Measurements from ENCODE around the gene P2RX4. TPM values are rescaled to one million over a fixed set of nuclear protein-coding genes. Genes with fewer than 3 reads are reported as not detected.

P2RX4 gene
- total and polyA plus RNA-seq, 12 donors = 3.7 to 12.6 (median 5.5) TPM

- no peak for TF ChIP-seq CTCF (IDR thresholded peaks at IDR 0.05)
- WGBS, 2 donors = 85 to 89% methylated on average over 14 of the region's 14 CpGs
- H3K36me3 ChIP-seq = peaks cover 0 to 95% (median 53%) of the 10 kb centered on the region in 9 donors
- intact Hi-C loops (cut with DNase I) = no loop called here
- H3K4me3 ChIP-seq = no peak overlapping the region
- no peaks in the 10 kb centered on the region for H3K4me1 ChIP-seq
- no peaks in the 10 kb centered on the region for H3K27me3 ChIP-seq
- no peaks in the 10 kb centered on the region for H3K9me3 ChIP-seq
- ATAC-seq = no peak
- H3K27ac ChIP-seq = no peak overlapping the region
- no peak for DNase-seq
Measured at GRCh38 chr12:121250359-121250758, 40.4 kb downstream of the P2RX4 start.

- Histone ChIP-seq H3K4me1 (no peaks in the 10 kb centered on the region), H3K9me3 (no peaks in the 10 kb centered on the region), H3K4me3 (no peak overlapping the region), H3K27ac (no peak overlapping the region), H3K27me3 (no peaks in the 10 kb centered on the region), H3K36me3 (peaks cover 0 to 97% (median 61%) of the 10 kb centered on the region in 9 donors)
- DNase-seq = no peak
- no peak for ATAC-seq
- intact Hi-C loops (cut with DNase I) = no loop called here
- no peak for TF ChIP-seq CTCF (IDR thresholded peaks at IDR 0.05)
- WGBS, 2 donors = 75 to 100% methylated on average over 2 of the region's 2 CpGs
Measured at GRCh38 chr12:121251838-121252237, 41.9 kb downstream of the P2RX4 start.

GRCh38 chr12:121252712-121253345 is 42.9 kb downstream of the P2RX4 start:
- TF ChIP-seq CTCF (IDR thresholded peaks at IDR 0.05) = no peak
- Histone ChIP-seq H3K36me3 (peaks cover 0 to 97% (median 61%) of the 10 kb centered on the region in 9 donors), H3K4me3 (no peak overlapping the region), H3K4me1 (no peaks in the 10 kb centered on the region), H3K27ac (no peak overlapping the region), H3K9me3 (no peaks in the 10 kb centered on the region), H3K27me3 (no peaks in the 10 kb centered on the region)
- WGBS, 2 donors = 94 to 99% methylated on average over 9 of the region's 9 CpGs
- DNase-seq = no peak
- intact Hi-C loops (cut with DNase I) = no loop called here
- ATAC-seq = no peak

GRCh38 chr12:121253638-121254335 is 43.9 kb downstream of the P2RX4 start:
- no peak for ATAC-seq
- Histone ChIP-seq H3K27me3 (no peaks in the 10 kb centered on the region), H3K27ac (no peak overlapping the region), H3K9me3 (no peaks in the 10 kb centered on the region), H3K4me1 (no peaks in the 10 kb centered on the region), H3K36me3 (peaks cover 0 to 97% (median 54%) of the 10 kb centered on the region in 9 donors), H3K4me3 (no peak overlapping the region)
- WGBS, 2 donors = 96 to 98% methylated on average over 15 of the region's 15 CpGs
- intact Hi-C loops (cut with DNase I) = no loop called here
- no peak for TF ChIP-seq CTCF (IDR thresholded peaks at IDR 0.05)
- DNase-seq = no peak
